ENCODE results near the gene P4HA3.

The P4HA3 gene

DNA sequence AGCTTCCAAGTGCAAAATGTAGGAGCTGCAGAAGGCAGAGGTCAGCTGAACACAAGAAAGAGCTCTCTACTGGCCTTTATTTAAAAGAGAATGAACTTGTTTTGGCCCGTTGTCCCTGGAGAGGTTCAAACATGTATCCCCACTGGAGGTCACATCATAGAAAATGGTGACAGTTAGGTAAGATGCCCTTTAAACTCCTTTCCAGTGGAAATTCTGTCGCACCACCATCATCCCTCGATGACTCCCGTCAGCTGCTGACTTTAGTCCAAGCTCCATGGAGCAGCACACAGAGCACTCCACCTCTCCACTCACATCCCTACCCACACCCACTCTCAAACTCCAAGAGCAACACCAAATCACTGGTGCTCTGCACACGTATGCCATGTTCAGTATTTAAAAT lies 15.2 kb upstream of the P4HA3 start:
- TF ChIP-seq, protein P1, sequence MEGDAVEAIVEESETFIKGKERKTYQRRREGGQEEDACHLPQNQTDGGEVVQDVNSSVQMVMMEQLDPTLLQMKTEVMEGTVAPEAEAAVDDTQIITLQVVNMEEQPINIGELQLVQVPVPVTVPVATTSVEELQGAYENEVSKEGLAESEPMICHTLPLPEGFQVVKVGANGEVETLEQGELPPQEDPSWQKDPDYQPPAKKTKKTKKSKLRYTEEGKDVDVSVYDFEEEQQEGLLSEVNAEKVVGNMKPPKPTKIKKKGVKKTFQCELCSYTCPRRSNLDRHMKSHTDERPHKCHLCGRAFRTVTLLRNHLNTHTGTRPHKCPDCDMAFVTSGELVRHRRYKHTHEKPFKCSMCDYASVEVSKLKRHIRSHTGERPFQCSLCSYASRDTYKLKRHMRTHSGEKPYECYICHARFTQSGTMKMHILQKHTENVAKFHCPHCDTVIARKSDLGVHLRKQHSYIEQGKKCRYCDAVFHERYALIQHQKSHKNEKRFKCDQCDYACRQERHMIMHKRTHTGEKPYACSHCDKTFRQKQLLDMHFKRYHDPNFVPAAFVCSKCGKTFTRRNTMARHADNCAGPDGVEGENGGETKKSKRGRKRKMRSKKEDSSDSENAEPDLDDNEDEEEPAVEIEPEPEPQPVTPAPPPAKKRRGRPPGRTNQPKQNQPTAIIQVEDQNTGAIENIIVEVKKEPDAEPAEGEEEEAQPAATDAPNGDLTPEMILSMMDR (IDR thresholded peaks at IDR 0.05; ENCODE audit: low read length, missing control alignments) = no peak
- no peak overlapping the region for H3K4me3 ChIP-seq (replicated peaks; ENCODE audit: low read depth, low read length)
- no peak for DNase-seq (ENCODE audit: low read depth)

DNA sequence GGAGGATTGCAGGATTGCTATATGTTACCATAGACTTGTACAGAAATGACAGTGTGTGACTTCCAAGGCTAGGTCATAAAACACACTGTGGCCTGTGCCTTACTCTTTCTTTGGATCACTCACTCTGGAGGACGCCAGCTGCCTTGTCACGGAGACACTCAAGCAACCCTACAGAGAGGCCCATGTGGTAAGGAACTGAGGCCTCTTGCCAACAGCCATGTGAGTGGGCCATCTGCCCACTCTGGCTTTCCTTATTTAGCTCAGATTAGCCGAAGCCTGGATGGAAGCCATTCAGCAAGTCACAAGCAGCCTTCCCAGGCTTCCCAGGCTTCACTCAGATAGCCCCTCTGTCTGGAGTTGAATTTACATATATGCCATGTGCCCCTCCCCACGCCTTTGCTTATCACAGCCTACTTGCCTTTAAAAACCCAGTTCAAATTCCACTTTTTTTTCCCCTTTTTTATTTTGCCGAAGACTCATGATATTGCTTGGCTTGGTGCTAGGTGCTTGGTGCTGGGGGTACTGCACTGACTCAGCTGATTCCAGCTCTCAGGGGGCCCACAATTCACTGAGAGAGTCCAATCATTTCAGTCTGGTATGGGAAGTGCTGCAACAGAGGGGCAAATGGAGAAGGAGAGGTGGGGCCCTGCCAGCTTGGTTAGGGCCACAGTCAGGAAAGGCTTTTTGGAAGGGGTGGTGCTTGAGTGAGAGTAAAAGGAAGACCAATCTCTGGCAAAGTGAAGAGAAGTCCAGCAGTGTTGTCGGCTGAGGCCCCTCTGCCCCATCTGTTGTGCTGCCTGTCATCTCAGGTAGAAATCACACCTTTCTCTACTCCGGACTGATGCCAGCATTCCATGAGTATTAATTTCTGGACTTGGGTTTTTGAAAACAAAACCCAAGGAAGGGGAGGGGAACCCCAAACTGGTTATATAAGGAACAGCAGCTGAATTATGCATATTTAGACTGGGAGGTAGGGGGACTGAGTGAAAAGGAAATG lies 14.5 kb upstream of the P4HA3 start:
- TF ChIP-seq, protein P1 (IDR thresholded peaks at IDR 0.05; ENCODE audit: low read length, missing control alignments) = no peak
- DNase-seq (ENCODE audit: low read depth) = peak; percentile 95
- no peak overlapping the region for H3K4me3 ChIP-seq (replicated peaks; ENCODE audit: low read depth, low read length)

DNA sequence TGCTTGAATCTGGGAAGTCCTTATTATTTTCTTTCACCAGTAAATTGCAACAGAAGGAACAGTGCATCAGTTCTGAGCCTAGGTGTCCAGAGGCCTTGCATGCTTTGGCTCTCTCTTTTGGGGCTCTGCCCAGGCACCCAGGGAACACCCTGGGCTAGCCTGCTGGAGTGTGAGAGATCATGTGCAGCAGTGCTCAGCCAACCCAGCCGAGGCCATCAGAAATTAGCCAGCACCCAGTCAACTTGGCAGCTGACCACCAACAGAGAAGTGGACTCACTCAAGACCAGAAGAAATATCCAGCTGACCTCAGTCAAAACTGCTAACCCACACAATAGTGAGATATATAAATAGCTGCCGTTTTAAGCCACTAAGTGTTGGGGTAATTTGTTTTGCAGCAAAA lies 11.2 kb upstream of the P4HA3 start:
- H3K4me3 ChIP-seq (replicated peaks; ENCODE audit: low read depth, low read length) = no peak overlapping the region
- DNase-seq (ENCODE audit: low read depth) = peak; percentile 38
- TF ChIP-seq, protein P1 (IDR thresholded peaks at IDR 0.05; ENCODE audit: low read length, missing control alignments) = no peak

DNA sequence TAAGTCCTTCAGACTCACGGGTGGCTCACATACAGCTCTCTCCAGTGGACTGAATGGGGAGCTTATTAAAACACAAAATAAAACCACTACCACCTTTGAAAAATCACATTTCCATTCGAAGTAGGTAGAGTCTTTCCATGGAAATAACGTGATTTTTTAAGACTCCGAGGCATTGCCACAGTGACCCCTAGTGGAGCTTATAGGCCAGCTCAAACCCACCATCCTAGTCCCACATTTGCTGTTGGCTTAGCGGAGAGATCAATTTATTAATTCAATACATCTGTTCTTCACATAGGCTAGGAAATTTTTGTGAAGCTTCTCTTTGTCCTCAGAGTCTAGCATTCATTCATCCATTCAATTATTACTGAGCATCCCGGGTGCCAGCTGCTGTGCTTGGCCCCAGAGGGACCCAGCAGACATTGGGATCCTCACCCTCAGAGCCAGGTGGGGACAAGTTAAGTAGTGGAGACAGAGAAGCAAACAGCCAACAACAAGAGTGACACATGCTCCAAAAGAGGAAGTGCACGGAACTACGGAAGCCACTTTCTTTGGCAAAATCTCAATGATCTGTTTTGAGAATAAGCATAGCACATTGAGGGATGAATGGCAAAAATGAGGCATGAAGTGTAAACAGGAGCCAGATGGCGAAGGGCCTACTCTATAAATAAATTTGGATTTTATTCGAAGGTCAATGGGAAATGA lies 10.2 kb upstream of the P4HA3 start:
- H3K4me3 ChIP-seq (replicated peaks; ENCODE audit: low read depth, low read length) = no peak overlapping the region
- peak; percentile 73 for DNase-seq (ENCODE audit: low read depth)
- TF ChIP-seq, protein P1 (IDR thresholded peaks at IDR 0.05; ENCODE audit: low read length, missing control alignments) = peak; percentile 77

DNA sequence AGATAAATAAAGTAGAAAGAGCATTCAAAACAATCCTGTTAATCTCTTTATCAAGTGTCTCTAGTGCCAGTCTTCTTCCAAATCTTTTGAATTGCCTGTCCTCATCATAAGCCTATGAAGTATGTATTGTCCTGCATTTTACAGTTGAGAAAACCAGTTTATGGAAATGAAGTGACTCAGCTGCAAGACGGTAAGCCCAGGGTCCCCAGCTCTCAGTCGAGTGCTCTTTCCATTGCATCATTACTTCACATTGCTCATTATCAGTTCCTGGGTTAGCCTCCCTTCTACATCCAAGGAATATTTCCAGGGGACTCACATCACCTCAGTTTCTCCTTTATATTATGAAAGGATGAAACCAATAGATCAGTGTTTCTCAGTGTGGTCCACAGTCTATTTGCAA lies 9.1 kb upstream of the P4HA3 start:
- DNase-seq (ENCODE audit: low read depth) = no peak
- TF ChIP-seq, protein P1 (IDR thresholded peaks at IDR 0.05; ENCODE audit: low read length, missing control alignments) = no peak
- no peak overlapping the region for H3K4me3 ChIP-seq (replicated peaks; ENCODE audit: low read depth, low read length)

DNA sequence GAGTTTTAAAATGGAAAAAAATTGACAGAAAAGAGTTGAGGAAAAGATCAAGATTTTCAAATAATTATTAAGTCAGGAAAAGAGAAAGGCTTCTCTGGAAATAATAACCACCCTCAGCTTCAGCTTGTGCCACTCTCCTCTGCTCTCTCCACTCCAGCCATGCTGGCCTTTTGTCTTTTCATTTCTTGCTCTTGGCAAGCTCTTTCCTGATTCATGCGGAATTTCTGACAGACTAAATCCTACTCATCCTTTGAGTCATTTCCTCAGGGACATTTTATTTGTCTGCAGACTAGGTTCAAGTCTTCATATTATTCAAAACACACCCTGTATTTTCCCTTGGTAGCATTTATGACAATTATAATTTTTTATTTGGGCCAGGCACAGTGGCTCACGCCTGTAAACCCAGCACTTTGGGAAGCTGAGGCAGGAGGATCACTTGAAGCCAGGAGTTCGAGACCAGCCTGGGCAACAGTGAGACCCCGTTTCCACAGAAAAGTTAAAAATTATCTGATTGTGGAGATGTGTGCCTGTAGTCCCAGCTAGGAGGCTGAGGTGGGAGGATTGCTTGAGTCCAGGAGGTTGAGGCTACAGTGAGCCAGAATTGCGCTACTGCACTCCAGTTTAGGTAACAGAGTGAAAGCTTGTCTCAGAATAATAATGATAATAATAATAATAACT lies 7.8 kb upstream of the P4HA3 start:
- TF ChIP-seq, protein P1 (IDR thresholded peaks at IDR 0.05; ENCODE audit: low read length, missing control alignments) = no peak
- DNase-seq (ENCODE audit: low read depth) = peak; percentile 93
- H3K4me3 ChIP-seq (replicated peaks; ENCODE audit: low read depth, low read length) = no peak overlapping the region
